A673 (cell line): ENCODE results near the gene HOXB3.

Experiments
- CTCF ChIP-seq: fragments of 300-800, 200-600 bp; sonication (generic); conservative IDR thresholded peaks from 2 replicates; pipeline ENCODE4 v1.5.1; 2017; ENCODE audit warnings: low read depth, mild to moderate bottlenecking, antibody characterized with exemption, low read length, moderate library complexity, mixed read lengths
- EZH2 ChIP-seq: fragments of 200-600 bp; sonication (generic); IDR thresholded peaks from 2 replicates; pipeline ENCODE4 v1.6.1; 2017; ENCODE audit warnings: borderline replicate concordance, low read depth, mild to moderate bottlenecking, mixed read lengths, antibody characterized with exemption, low read length; ENCODE audit not compliant: poor library complexity, severe bottlenecking

GRCh38 chr17:48530887-48531272, 59.2 kb downstream of the HOXB3 start, which contains the start of gene HOXB1:
- no peak for TF ChIP-seq CTCF
- TF ChIP-seq EZH2, result no peak
